GM18951 (cell line): ENCODE measurements around the gene ATRIP.
A peak's percentile ranks its signal among the peaks of the same experiment; 100 is the strongest.
"Not testable (repeated sequence)": the region's sequence is repeated elsewhere in the genome, so short reads cannot be mapped to it uniquely, and the experiment has no call there.

Source experiments
- POLR2A ChIP-seq: IDR thresholded peaks from 4 replicates; pipeline ENCODE4 v1.6.1; 2011; ENCODE audit warnings: mild to moderate bottlenecking; ENCODE audit not compliant: insufficient read length, insufficient read depth; ENCODE audit errors: extremely low read depth
- in situ Hi-C: fragments of 300-500 bp; cut with MboI; formaldehyde crosslinking; loops from one replicate; pipeline ENCODE4 v1.12.0; 2022; ENCODE audit warnings: low sequenced_read_pairs, mixed read lengths, inconsistent platforms; ENCODE audit not compliant: unreplicated experiment

The ATRIP gene

DNA sequence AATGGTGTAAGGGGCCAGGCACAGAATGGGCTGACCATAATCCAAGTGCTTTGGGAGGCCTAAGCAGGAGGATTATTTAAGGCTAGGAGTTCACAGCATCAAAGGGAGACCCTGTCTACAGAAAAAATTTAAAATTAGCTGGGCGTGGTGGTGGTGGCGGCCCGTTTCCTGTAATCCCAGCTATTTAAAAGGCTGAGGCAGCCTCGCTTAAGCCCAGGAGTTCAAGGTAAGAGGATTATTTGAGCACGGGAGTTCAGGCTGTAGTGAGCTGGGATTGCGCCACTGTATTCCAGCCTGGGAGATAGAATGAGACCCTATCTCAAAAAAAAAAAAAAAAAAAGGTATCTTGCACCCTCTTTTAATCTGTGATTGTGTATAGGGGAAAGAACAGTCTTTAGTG lies 4.6 kb upstream of the ATRIP start:
- no peak for TF ChIP-seq POLR2A
- in situ Hi-C loops, result no loop called here

DNA sequence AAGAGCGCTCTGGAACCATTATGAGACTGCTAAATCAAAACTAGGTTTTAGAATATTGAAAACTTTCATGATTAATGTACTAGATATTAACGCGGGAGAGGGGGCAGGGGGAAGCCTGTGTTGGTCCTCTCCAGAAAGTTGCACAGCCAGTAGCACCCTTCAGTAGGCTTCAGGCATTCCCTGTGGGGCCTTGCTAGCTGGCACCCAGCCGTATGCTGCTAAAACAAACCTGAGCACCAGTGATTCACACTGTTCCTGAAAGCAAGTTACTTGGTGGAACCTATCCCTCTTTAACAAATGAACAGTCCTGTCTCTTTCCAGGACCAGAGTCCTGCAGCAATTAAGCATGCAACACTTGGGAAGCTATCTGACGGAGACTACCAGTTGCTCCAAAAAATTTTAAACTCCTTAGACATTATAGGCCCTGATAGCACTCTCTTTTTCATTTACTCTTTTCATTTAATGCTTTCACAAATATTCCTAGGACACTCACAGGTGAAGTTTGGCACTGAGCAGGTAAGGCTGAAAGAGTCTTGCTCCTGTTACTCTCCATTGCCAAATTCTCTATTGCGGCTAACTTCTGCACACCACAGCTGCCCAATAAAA lies 1.2 kb upstream of the ATRIP start:
- in situ Hi-C loops, result no loop called here
- TF ChIP-seq POLR2A, result no peak

DNA sequence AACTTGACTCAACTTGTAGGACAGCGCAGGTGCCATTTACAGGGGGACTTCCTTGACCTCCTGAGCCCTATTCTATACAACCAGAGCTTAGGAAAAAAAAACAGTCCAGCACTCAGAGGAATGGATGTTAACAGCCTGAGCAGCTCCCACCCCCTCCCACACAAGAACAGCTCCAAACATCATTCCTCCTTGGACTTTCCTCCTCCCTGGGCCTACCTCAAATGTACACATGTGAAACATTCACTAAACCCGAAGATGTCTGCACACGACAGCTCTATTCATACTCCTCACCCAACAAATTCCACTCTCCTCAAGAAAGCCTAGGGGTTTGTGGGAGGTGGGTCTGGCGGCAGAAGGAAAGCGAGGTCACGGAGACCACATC lies 503 bp upstream of the ATRIP start:
- no peak for TF ChIP-seq POLR2A
- in situ Hi-C loops, result no loop called here

- in situ Hi-C loops, result no loop called here
- TF ChIP-seq POLR2A, result no peak
These were observed 4.7 kb downstream of the ATRIP start for GRCh38 chr3:48451270-48451669.

DNA sequence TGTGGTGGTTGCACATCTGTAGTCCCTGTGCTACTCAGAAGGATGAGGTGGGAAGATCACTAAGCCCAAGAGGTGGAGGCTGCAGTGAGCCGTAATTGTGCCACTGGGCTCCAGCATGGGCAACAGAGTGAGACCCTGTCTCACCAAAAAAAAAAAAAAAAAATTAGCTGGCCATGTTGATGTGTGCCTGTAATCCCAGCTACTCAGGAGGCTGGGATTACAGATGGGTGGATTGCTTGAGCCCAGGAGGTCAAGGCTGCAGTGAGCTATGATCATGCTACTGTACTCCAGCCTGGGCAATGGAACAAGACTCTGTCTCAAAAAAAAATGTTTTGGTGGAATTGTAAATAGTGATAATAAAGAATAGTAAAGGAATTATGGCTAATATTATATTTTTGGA lies 9.9 kb downstream of the ATRIP start:
- in situ Hi-C loops, result no loop called here
- TF ChIP-seq POLR2A, result no peak

- no peak for TF ChIP-seq POLR2A
- in situ Hi-C loops, result no loop called here
These were observed 12.8 kb downstream of the ATRIP start for GRCh38 chr3:48459331-48459730.

GRCh38 chr3:48459773-48460516 lies 13.4 kb downstream of the ATRIP start:
- no peak for TF ChIP-seq POLR2A
- in situ Hi-C loops, result no loop called here

GRCh38 chr3:48460517-48460902 lies 14.0 kb downstream of the ATRIP start:
- in situ Hi-C loops, result no loop called here

DNA sequence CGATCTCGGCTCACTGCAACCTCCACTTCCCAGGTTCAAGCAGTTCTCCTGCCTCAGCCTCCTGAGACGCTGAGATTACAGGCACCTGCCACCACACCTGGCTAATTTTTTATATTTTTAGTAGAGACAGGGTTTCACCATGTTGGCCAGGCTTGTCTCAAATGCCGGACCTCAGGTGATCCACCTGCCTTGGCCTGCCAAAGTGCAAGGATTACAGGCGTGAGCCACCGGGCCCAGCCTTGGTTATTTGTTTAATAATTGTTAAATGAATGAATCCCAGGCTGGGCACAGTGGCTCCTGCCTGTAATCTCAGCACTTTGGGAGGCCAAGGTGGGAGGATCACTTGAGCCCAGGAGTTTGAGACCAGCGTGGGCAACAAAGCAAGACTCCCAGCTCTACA lies 15.2 kb downstream of the ATRIP start:
- in situ Hi-C loops, result not testable (repeated sequence)

More at GRCh38 chr3:48460517-48460902, 14.0 kb downstream of the ATRIP start:
- no peak for TF ChIP-seq POLR2A

DNA sequence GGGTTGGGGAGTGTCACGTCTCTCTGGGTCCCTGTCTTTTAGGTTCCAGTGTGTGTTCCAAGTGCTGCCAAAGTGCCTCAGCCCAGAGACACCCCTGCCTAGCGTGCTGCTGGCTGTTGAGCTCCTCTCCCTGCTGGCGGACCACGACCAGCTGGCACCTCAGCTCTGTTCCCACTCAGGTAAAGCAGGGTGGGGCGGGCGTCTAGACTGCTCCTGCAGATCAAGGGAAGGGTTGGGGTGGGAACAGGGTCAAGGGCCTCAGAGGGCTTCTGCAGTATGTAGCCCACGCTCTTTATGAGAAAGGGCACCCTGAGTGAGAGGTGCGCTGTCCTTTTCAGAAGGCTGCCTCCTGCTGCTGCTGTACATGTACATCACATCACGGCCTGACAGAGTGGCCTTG lies 17.2 kb downstream of the ATRIP start:
- in situ Hi-C loops, result no loop called here
- TF ChIP-seq POLR2A, result no peak

GRCh38 chr3:48464713-48465221 lies 18.2 kb downstream of the ATRIP start:
- no peak for TF ChIP-seq POLR2A
- in situ Hi-C loops, result no loop called here

- TF ChIP-seq POLR2A, result no peak
- in situ Hi-C loops, result no loop called here
These were observed 18.6 kb downstream of the ATRIP start for GRCh38 chr3:48465237-48465530.

DNA sequence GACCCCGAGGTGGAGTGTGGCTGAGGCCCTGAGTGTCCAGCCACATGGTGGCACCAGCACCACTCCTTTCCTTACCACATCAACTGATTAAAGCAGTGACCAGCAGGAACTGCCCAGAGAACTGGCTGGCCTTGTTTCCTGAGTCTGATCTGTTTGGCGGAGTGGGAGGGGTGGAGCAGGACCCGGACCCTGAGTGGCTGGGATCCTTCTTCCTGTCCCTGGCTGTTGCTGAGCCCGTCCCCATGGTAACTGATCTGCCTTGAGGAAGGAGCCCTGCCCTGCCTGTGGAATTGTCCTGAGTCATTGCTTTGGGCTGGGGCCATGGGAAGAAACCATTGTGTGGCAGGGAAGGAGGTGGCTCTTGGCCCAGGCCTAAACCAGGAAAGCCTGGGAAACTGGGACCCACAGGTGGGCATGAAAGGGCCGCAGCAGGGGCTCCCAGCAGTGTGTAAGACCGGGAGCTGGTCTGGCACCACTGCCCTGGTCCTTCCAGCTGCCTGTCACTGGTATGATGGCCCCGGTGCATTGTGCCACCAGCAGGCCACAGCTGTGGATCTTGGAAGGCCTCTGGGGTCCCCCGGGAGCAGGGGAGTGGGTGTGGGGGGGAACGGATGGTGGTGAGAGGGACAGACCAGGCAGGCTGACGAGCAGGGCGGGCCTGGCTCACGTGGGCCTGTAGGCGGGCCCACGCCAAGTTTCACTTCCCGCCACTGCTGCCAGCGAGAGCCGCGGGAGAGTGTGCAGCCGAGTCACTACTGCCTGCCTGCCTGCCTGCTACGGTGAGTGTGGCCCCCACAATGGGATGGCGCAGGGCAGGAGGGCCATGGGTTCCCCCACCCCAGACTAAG lies 19.2 kb downstream of the ATRIP start:
- peak; percentile 98 for TF ChIP-seq POLR2A
- in situ Hi-C loops, result no loop called here

GRCh38 chr3:48466386-48467109 lies 20.0 kb downstream of the ATRIP start:
- no peak for TF ChIP-seq POLR2A
- in situ Hi-C loops, result no loop called here

GRCh38 chr3:48467110-48467454 lies 20.5 kb downstream of the ATRIP start:
- in situ Hi-C loops, result no loop called here
- no peak for TF ChIP-seq POLR2A
